GM12878 (cell line): ENCODE measurements around the gene GRIFIN. TPM values are rescaled to one million over a fixed set of nuclear protein-coding genes. Genes with fewer than 3 reads are reported as not detected.

ENCODE experiments used
- ATAC-seq: fragments of 200-7000 bp; cut with Tn5 transposase; 3 replicates; pipeline ENCODE4 v1.9.1; 2020; ENCODE audit warnings: mild to moderate bottlenecking, moderate library complexity
- BruUV-seq: library from RNA; stranded (reverse); fragments of 400-500 nt; replicated peaks from 2 replicates; lab custom pipeline; 2021; lab: Mats Ljungman, UMichigan
- CTCF ChIA-PET: fragments of 300-600 bp; sonication (Branson Sonifier 250); formaldehyde crosslinking; extraction: SDS; loops from one replicate; lab custom pipeline; 2021; ENCODE audit warnings: inconsistent platforms; lab: Yijun Ruan, JAX
- POLR2A ChIA-PET: fragments of 350-600 bp; formaldehyde crosslinking; extraction: SDS; loops from one replicate; lab custom pipeline; 2021; ENCODE audit warnings: inconsistent platforms; lab: Charles Lee
- RAD21 ChIA-PET: fragments of 300-600 bp; sonication (Branson Sonifier 250); formaldehyde crosslinking; loops from one replicate; lab custom pipeline; 2023; ENCODE audit warnings: antibody characterized with exemption; ENCODE audit not compliant: unreplicated experiment; lab: Charles Lee
- SMC1A ChIA-PET: fragments of 300-600 bp; sonication (Branson Sonifier 250); formaldehyde crosslinking; loops from one replicate; lab custom pipeline; 2023; ENCODE audit not compliant: unreplicated experiment, uncharacterized antibody; lab: Charles Lee
- DNase-seq: peaks from one replicate; pipeline ENCODE4 v3.0.0-alpha.2; 2011; ENCODE audit warnings: low read depth, low spot score
- FAIRE-seq: peaks from 3 replicates; lab custom pipeline; 2011; peaks lifted over from hg19 to GRCh38; lab: Jason Lieb, UNC
- H2AFZ ChIP-seq: 2 replicates; pipeline ENCODE4 v1.6.0; 2011; ENCODE audit warnings: low read depth, low read length, control low read depth; ENCODE audit not compliant: control insufficient read depth
- H3K27ac ChIP-seq: 2 replicates; pipeline ENCODE4 v1.5.1; 2011; ENCODE audit warnings: control low read depth; ENCODE audit not compliant: control insufficient read depth, insufficient read depth
- H3K27me3 ChIP-seq, 2 experiments: replicated peaks in 1 of 2; 2 replicates each; pipeline versions ENCODE4 v1.6.0 to v1.6.1; 2011; ENCODE audit warnings: low read length in 1 of 2; ENCODE audit not compliant: control insufficient read depth in 2 of 2, insufficient read depth in 2 of 2
- H3K36me3 ChIP-seq, 2 experiments: 2 replicates each; pipeline ENCODE4 v1.5.1; 2011; ENCODE audit warnings: low read length in 1 of 2; ENCODE audit not compliant: control insufficient read depth in 2 of 2, insufficient read depth in 2 of 2
- H3K4me1 ChIP-seq: 2 replicates; pipeline ENCODE4 v1.6.1; 2011; ENCODE audit warnings: mild to moderate bottlenecking, low read length, moderate library complexity, mixed read lengths; ENCODE audit not compliant: control insufficient read depth, insufficient read depth
- H3K4me2 ChIP-seq: 2 replicates; pipeline ENCODE4 v1.6.0; 2011; ENCODE audit warnings: control low read depth; ENCODE audit not compliant: control insufficient read depth, insufficient read depth
- H3K4me3 ChIP-seq: fragments of 200-600 bp; sonication (generic); 2 replicates; pipeline ENCODE4 v1.5.1; 2016
- H3K79me2 ChIP-seq: 2 replicates; pipeline ENCODE4 v1.6.0; 2011; ENCODE audit warnings: low read length; ENCODE audit not compliant: control insufficient read depth, insufficient read depth
- H3K9ac ChIP-seq: 2 replicates; pipeline ENCODE4 v1.8.0; 2011; ENCODE audit warnings: low read length, control low read depth, mixed read lengths; ENCODE audit not compliant: control insufficient read depth, insufficient read depth
- H3K9me3 ChIP-seq: replicated peaks from 3 replicates; pipeline ENCODE4 v1.5.1; 2011; ENCODE audit warnings: mild to moderate bottlenecking, low read length; ENCODE audit not compliant: control insufficient read depth, insufficient read depth
- H4K20me1 ChIP-seq: 2 replicates; pipeline ENCODE4 v1.6.0; 2011; ENCODE audit not compliant: control insufficient read depth, insufficient read depth
- ATF2 ChIP-seq: IDR thresholded peaks from 2 replicates; pipeline ENCODE4 v1.6.1; 2012; ENCODE audit warnings: low read length, inconsistent platforms
- BACH1 ChIP-seq: fragments of 450-650 bp; IDR thresholded peaks from 2 replicates; pipeline ENCODE4 v1.6.1; 2017; ENCODE audit warnings: mild to moderate bottlenecking, borderline replicate concordance
- CREB1 ChIP-seq: IDR thresholded peaks from 2 replicates; pipeline ENCODE4 v1.6.1; 2012; ENCODE audit warnings: low read depth, mild to moderate bottlenecking, inconsistent platforms
- IRF5 ChIP-seq: fragments of 450-650 bp; IDR thresholded peaks from 2 replicates; pipeline ENCODE4 v1.6.1; 2017; ENCODE audit warnings: borderline replicate concordance
- MEF2B ChIP-seq: fragments of 450-650 bp; IDR thresholded peaks from 2 replicates; pipeline ENCODE4 v1.6.1; 2018; ENCODE audit warnings: mild to moderate bottlenecking, moderate library complexity; ENCODE audit not compliant: partially characterized antibody, poor library complexity, severe bottlenecking
- ZNF217 ChIP-seq: fragments of 450-650 bp; IDR thresholded peaks from 2 replicates; pipeline ENCODE4 v1.6.1; 2017; ENCODE audit warnings: antibody characterized with exemption, mild to moderate bottlenecking
- WGBS: methylation state at CpG from one replicate; pipeline ENCODE4 v1.1.6; 2016; ENCODE audit warnings: low lambda C conversion rate; ENCODE audit not compliant: insufficient replicate concordance, insufficient coverage; ENCODE audit errors: missing lambda C conversion rate; 5-methylcytosine and 5-hydroxymethylcytosine counted together
- in situ Hi-C: fragments of 300-500 bp; cut with MboI; formaldehyde crosslinking; loops from 9 replicates; pipeline ENCODE4 v1.14.3; 2018; ENCODE audit warnings: mixed read lengths
- intact Hi-C: fragments of 100-400 bp; cut with micrococcal nuclease; formaldehyde crosslinking; loops from one replicate; pipeline ENCODE4 v1.14.2; 2022; ENCODE audit not compliant: unreplicated experiment
- polyA plus RNA-seq, 11 experiments: library from polyadenylated mRNA; depleted of rRNA in 4 of 11; unstranded in 6 of 11; stranded (reverse) in 5 of 11; fragments of >200 nt; fragmentation: Nextera tagmentation in 4 of 11; fragmentation: Illumina TruSeq in 1 of 11; extraction: Ambion mirVana in 4 of 11; extraction: Trizol in 1 of 11; gene quantifications; 1 replicate in 1 of 11; 2 replicates in 10 of 11; pipeline versions ENCODE4 v1.2.1 to v1.2.3, GENCODE V29; 2011 to 2016; ENCODE audit warnings: inconsistent platforms in 2 of 11, missing spikeins in 2 of 11, low read depth in 1 of 11
- total RNA-seq, 4 experiments: library from RNA; depleted of rRNA in 3 of 4; stranded (reverse); fragments of >200 nt in 3 of 4; fragmentation: Illumina TruSeq in 1 of 4; extraction: Trizol in 1 of 4; gene quantifications; 2 replicates each; pipeline versions ENCODE4 v1.2.1 to v1.2.3, GENCODE V29; 2013 to 2021

Gene GRIFIN
- total and polyA plus RNA-seq, 10 of the 15 experiments (the other 5 are each of a cell fraction or from before 2014, with no cell fraction given) = not detected

GRCh38 chr7:2495418-2496299, 19.5 kb upstream of the GRIFIN start (continued):
- no peak for TF ChIP-seq IRF5

GRCh38 chr7:2494191-2495130, 18.3 kb upstream of the GRIFIN start:
- POLR2A ChIA-PET = no interaction called here
- RAD21 ChIA-PET = no interaction called here
- TF ChIP-seq ATF2 (no peak), MEF2B (no peak), BACH1 (no peak), CREB1 (no peak), ZNF217 (no peak)
- BruUV-seq = no TSS peak
- WGBS = 21% methylated on average over 25 of the region's 32 CpGs
- FAIRE-seq (no peak), ATAC-seq (no peak), DNase-seq (no peak)
- Histone ChIP-seq H3K9me3 (no peaks in the 10 kb centered on the region), H3K27ac (no peak overlapping the region), H3K36me3 (no peaks in the 10 kb centered on the region), H3K79me2 (no peaks in the 10 kb centered on the region), H3K27me3 (peaks cover 0 to 1% of the 10 kb centered on the region in 2 experiments; a peak in 1 of 4 replicates), H3K4me2 (no peak overlapping the region), H4K20me1 (no peaks in the 10 kb centered on the region), H3K4me1 (no peaks in the 10 kb centered on the region), H3K9ac (no peak overlapping the region), H2AFZ (no peak overlapping the region), H3K4me3 (no peak overlapping the region)
- SMC1A ChIA-PET = no interaction called here
- CTCF ChIA-PET = interaction anchor here (1.0 kb wide), 1 partner anchor 157 kb away, joined by 3 read pairs; no protein-coding TSS in a partner anchor
- in situ Hi-C loops = no loop called here
- intact Hi-C loops = no loop called here
